Esophagus squamous epithelium (tissue), 4 donors: ENCODE data around the gene AQP6.

Source experiments
- CTCF ChIP-seq, 6 experiments: fragments of 450-650 bp in 4 of 6; fragments of 200-600 bp in 2 of 6; sonication (generic) in 2 of 6; IDR thresholded peaks; one replicate each; pipeline ENCODE4 v1.5.1; 2016 to 2019; ENCODE audit warnings: antibody characterized with exemption in 6 of 6, mild to moderate bottlenecking in 4 of 6, moderate library complexity in 4 of 6
- POLR2A ChIP-seq, 4 donors: fragments of 450-650 bp; IDR thresholded peaks; one replicate each; pipeline ENCODE4 v1.6.1; 2017; ENCODE audit warnings: antibody characterized with exemption in 4 of 4, mild to moderate bottlenecking in 4 of 4, moderate library complexity in 3 of 4

- TF ChIP-seq POLR2A (IDR thresholded peaks at IDR 0.05) (no peak), CTCF (IDR thresholded peaks at IDR 0.05) (no peak)
Observed at GRCh38 chr12:49924628-49925246, 48.0 kb upstream of the AQP6 start.
